GM18951 (cell line): ENCODE measurements around the gene SLC11A2.
A peak's percentile ranks its signal among the peaks of the same experiment; 100 is the strongest.

Source experiments
- POLR2A ChIP-seq: IDR thresholded peaks from 4 replicates; pipeline ENCODE4 v1.6.1; 2011; ENCODE audit warnings: mild to moderate bottlenecking; ENCODE audit not compliant: insufficient read length, insufficient read depth; ENCODE audit errors: extremely low read depth
- in situ Hi-C: fragments of 300-500 bp; cut with MboI; formaldehyde crosslinking; loops from one replicate; pipeline ENCODE4 v1.12.0; 2022; ENCODE audit warnings: low sequenced_read_pairs, mixed read lengths, inconsistent platforms; ENCODE audit not compliant: unreplicated experiment

Gene SLC11A2

DNA sequence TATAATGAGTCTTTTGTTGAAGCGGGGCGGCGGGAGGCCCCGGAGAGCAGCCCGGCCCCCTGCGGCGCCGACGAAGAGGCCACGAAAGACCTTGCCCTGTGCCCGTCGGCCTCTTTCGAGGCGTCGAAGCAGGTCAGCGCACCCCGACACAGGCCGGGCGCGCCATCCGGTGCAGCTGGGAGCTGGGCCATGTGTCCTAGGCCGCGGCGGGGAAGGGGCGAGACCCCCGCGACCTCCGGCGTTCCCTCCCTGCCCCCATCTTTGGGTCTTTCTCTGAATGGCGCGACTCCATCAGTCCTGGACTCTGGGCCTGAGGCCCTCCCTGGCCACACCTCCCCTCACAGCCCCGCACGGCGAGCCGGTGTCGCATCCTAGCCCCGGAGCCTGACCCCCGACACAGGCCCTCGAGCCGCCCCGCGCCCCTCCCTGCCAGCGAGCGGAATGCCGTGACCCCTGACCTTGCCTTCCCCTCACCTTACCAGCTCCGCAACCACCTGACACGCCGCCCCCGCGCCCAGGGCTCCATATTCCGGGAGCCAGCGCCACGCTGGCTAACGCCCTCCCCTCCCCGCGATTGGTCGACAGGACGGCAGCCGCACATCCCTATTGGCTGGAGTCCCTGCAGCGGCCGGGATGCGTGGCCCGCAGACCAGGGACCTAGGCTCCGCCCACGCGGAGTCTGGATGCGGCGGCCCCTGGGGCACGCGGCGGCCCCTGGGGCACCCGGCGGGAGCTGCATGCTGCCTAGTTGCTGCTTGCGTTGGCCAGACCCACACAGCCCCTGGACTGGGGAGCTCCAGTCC, at the start of gene SLC11A2:
Gene SLC11A2 (minus strand): TSS at position 549 of the 803 bp plus-strand sequence. CDS start 15,656 bp downstream, outside the sequence.
- in situ Hi-C loops, result no loop called here
- TF ChIP-seq POLR2A, result peak; percentile 82

DNA sequence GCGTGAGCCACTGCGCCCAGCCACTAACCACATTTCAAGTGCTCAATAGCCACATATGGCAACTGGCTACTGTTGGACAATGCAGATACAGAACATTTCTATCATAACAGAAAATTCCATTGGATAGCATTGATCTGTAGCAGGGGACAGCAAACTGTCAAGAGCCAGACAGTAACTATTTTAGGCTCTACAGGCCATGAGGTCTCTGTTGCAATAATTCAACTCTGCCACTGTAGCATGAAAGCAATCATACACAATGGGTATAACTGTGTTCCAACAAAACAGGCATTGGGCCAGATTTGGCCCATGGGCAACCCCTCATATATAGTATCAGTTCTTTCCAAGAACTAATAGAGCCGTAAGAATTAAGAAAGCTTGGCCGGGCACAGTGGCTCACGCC, 49.2 kb upstream of the SLC11A2 start:
- in situ Hi-C loops, result no loop called here
- TF ChIP-seq POLR2A, result no peak

DNA sequence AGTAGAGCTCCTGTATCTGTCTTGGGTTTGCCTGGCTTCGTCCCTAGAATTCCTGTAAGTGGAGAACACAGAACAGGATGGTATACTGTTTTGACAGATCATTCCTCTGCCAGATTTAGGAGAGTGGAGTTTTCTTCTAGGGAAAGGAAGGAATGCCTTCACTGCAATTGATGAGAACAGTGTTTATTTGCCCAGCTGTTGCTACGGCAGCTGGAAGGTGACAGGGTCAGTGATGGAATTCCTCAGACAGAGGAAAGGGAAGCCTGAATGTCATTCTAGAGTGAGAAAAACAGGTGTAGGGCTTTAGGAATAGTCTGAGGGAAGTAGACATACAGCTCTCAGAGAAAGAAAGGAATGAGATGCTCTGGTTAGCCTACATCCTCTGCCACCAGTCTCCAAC, 45.5 kb upstream of the SLC11A2 start:
- in situ Hi-C loops, result loop anchor here (25.0 kb wide), 1 partner anchor 266 kb away; the partner anchor contains the start of gene CELA1
- TF ChIP-seq POLR2A, result no peak

DNA sequence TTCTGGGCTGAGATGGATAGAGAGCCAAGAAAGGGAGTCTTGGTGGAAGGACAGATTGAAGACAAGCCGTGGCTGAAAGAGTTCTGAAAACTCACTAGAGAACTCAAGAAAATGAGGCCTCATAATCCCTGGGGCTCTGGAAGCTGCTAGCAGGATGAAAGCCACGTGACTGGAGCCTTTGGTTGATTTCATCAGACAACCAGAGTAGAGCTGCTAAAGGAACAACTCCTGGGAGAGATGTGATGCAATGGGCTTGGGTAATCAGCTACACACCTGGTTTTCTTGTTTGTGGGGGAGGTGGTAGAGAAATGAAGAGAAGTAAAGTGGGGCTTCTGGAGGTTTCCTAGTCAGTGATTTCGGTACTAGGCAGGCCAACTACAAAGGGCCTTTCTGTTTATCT, 43.8 kb upstream of the SLC11A2 start:
- in situ Hi-C loops, result loop anchor here (25.0 kb wide), 1 partner anchor 267 kb away; the partner anchor contains the start of gene CELA1
- no peak for TF ChIP-seq POLR2A

DNA sequence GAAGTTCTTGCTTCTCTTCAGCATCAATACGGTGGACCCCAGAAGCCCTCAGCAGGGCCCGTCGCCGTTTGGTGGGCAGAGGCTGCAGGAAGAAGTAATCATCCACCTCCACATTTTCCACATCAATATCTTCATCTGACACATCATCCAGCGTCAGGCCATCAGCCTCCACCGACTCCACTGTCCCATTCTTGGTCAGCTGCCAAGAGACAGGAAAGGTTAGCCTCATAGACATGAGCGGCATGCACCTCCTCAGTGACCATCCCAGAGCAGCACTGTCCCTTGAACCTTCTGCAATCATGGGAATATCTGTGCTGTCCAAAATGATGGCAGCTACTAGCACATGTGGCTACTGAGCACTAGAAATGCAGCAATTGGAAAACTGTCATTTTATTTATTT, 41.6 kb upstream of the SLC11A2 start:
- in situ Hi-C loops, result loop anchor here (25.0 kb wide), 1 partner anchor 270 kb away; the partner anchor contains the start of gene CELA1
- no peak for TF ChIP-seq POLR2A

DNA sequence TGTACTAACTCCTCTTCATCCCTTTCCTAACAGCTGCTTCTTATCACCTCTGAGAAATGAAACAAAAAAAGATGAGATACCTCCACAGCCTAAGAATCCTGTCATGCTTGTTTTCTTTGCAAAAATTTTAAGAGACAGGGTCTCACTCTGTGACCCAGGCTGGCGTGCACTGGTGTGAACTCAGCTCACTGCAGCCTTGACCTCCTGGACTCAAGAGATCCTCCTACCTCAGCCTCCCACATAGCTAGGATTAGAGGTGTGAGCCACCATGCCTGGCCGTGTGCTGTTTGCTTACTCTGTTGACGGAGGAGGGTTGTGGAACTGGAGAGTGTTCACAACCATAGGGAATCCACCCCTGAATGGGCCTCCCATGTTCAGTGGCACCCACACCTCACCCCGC, 41.0 kb upstream of the SLC11A2 start:
- in situ Hi-C loops, result loop anchor here (25.0 kb wide), 1 partner anchor 270 kb away; the partner anchor contains the start of gene CELA1
- TF ChIP-seq POLR2A, result no peak

DNA sequence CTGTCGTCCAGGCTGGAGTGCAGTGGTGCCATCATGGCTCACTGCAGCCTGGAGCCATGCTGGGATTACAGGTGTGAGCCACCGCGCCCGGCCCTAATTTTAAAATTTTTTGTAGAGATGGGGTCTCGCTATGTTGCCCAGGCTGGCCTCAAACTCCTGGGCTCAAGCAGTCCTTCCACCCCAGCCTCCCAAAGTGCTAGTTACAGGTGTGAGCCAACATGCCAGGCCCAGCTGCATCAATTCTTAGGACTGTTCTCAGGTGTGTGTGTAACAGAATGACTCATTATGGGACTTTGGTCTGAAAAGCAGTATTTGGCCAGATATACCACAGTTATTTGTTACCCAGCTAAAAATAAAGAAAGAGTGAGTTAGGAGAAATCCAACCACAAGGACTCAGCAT, 39.3 kb upstream of the SLC11A2 start:
- no peak for TF ChIP-seq POLR2A
- in situ Hi-C loops, result loop anchor here (25.0 kb wide), 1 partner anchor 272 kb away; the partner anchor contains the start of gene CELA1

DNA sequence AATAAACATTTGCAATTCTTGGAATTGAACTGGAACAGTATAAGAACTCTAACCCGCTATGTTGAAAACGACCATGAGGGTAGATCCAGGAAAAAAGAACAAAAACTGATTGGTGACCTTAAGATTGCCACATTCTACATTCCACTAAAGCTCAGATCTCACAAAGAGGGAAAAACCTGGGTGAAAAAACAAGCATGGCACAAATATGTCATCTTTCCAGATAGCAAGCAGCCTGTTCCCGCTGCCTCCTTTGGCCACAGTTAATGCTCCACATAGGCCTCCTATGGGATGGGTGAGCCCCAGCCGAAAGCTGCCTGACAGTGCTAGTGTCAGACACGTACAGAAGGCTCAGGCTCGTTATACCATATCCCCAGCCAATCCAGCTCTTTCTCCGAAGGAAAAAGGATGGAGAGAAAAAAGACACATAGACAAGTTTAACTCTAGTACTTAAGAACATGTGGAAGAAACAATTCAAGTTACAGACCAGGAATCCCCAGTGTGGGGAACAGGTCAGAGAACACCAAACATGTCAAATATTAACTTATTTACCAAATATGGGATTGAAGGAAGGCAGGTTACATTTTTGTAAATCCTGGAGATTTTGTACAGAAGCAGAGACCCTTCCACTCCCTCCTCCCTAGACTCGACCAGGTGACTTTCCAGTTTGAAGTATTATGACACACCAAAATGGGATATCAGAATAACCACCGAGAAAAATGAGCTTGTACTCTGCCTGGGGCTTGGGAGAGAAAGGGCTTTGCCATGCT, 36.6 kb upstream of the SLC11A2 start:
- no peak for TF ChIP-seq POLR2A
- in situ Hi-C loops, result loop anchor here (25.0 kb wide), 1 partner anchor 274 kb away; the partner anchor contains the start of gene CELA1

DNA sequence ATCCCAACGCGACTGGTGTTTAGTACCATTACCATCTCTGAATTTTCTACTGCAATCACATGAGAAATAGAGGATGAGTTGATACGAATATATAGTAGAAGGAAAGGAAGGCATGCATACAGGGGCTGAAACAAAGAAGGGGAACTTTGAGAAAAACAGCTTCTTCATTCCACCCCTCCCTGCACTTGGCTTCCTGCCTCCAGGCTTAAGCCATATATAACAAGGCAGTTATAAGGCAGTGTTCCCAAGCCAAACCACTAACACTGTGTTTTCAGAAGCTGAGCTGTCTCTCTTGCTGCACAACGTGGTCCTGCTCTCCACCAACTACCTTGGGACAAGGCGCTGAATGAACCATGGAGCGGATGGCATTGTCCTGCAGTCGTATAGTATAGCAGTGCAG, 32.9 kb upstream of the SLC11A2 start:
- no peak for TF ChIP-seq POLR2A
- in situ Hi-C loops, result loop anchor here (25.0 kb wide), 1 partner anchor 278 kb away; the partner anchor contains the start of gene CELA1

DNA sequence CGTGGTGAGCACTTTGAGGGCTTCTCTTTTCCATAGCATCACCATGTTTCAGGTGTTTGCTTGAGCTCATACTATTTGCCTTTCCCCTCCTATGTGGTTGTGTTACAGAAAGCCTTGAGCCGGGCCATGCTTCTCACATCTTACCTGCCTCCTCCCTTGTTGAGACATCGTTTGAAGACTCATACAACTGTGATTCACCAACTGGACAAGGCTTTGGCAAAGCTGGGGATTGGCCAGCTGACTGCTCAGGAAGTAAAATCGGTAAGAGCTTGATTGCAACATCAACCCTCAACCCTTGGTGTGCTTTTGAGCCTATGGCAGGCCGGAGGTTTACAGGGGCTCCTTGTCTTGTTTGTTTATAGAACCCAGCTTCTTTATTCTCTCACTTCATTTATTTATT, 30.1 kb upstream of the SLC11A2 start:
- TF ChIP-seq POLR2A, result no peak
- in situ Hi-C loops, result loop anchor here (25.0 kb wide), 1 partner anchor 281 kb away; the partner anchor contains the start of gene CELA1

DNA sequence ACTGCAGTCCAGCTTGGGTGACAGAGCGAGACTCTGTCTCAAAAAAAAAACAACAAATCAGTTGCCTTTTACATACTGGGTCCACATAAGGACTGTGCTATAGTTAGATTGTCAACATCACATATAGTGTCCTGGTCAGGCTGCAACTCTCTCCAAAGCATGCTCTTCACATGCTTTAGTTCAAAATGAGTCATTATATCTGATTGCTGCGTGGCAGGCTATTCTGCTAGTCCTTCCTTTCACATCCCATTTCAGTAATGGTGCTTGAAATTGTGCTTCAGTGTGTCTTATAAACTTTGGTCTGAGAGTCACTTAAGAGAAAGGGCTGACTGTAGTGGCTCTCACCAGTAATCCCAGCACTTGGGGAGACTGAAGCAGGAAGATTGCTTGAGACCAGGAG, 28.9 kb upstream of the SLC11A2 start:
- in situ Hi-C loops, result loop anchor here (25.0 kb wide), 1 partner anchor 282 kb away; the partner anchor contains the start of gene CELA1

DNA sequence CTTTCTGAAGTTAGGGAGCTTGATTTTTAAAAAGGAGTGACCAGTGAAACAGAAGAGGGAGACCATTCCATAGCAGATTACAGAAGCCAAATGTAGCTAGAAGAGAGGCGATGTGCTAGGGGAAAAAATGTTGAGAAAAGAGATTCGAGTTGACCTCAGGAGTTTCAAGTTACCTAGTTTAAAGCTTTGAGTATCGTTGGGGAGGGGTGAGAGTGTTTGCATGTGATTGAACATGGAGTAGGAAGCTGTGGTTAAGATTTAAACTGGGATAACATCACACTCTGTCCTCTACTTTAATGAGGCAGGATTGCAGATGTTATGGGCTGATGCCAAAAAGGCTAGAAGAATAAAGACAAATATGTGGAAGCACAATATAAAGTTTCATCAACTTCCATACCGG, 25.6 kb upstream of the SLC11A2 start:
- in situ Hi-C loops, result loop anchor here (25.0 kb wide), 1 partner anchor 286 kb away; the partner anchor contains the start of gene CELA1
- TF ChIP-seq POLR2A, result no peak

More for the DNA sequence above, 28.9 kb upstream of the SLC11A2 start:
- no peak for TF ChIP-seq POLR2A

DNA sequence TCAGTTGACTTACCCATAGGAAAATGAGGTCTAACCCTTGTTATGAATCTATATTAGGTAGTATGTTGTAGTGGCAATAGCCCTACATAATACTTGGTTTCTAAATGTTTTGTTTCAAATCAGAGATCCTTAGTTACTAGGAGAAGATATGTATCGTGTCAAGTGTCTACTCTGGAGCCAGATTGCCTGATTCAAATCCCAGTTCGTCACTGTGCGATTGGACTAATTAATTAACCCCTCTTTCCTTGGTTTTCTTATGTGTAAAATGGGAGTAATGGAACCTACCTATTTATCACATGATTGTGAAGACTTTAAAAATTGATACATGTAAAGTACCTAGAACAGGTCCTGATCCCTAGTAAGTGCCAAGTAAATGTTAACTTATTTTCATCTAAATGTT, 23.3 kb upstream of the SLC11A2 start:
- in situ Hi-C loops, result no loop called here
- TF ChIP-seq POLR2A, result no peak
